MM.1S (cell line): ENCODE results near the gene TCF20.

ENCODE experiments used
- DNase-seq: peaks from one replicate; pipeline ENCODE4 v3.0.0-alpha.2; 2015
- H2AFZ ChIP-seq: fragments of 300-600 bp; sonication (generic); 2 replicates; pipeline ENCODE4 v1.6.0; 2016; ENCODE audit warnings: antibody characterized with exemption, low read length
- H3F3A ChIP-seq: fragments of 300-600 bp; sonication (generic); 2 replicates; pipeline ENCODE4 v1.6.1; 2016; ENCODE audit warnings: mild to moderate bottlenecking, antibody characterized with exemption, low read length, moderate library complexity, mixed read lengths; ENCODE audit not compliant: insufficient read depth
- H3K27ac ChIP-seq: fragments of 300-600 bp; sonication (generic); 2 replicates; pipeline ENCODE4 v1.5.1; 2016; ENCODE audit warnings: mild to moderate bottlenecking, low read length
- H3K27me3 ChIP-seq: fragments of 300-600 bp; sonication (generic); replicated peaks from 2 replicates; pipeline ENCODE4 v1.6.0; 2016; ENCODE audit warnings: low read length; ENCODE audit not compliant: insufficient read depth
- H3K36me3 ChIP-seq: fragments of 300-600 bp; sonication (generic); replicated peaks from 2 replicates; pipeline ENCODE4 v1.6.1; 2016; ENCODE audit warnings: mild to moderate bottlenecking, low read length, mixed read lengths; ENCODE audit not compliant: insufficient read depth
- H3K4me1 ChIP-seq: fragments of 300-600 bp; sonication (generic); 2 replicates; pipeline ENCODE4 v1.6.1; 2016; ENCODE audit warnings: low read length, mixed read lengths
- H3K4me2 ChIP-seq: fragments of 300-600 bp; sonication (generic); 2 replicates; pipeline ENCODE4 v1.6.0; 2016; ENCODE audit warnings: low read depth, low read length
- H3K4me3 ChIP-seq: fragments of 300-600 bp; sonication (generic); 2 replicates; pipeline ENCODE4 v1.5.1; 2016; ENCODE audit warnings: low read length, mixed read lengths
- H3K79me2 ChIP-seq: fragments of 300-600 bp; sonication (generic); 2 replicates; pipeline ENCODE4 v1.6.1; 2016; ENCODE audit warnings: mixed run types, low read length, mixed read lengths
- H3K9ac ChIP-seq: fragments of 300-600 bp; sonication (generic); 2 replicates; pipeline ENCODE4 v1.6.1; 2016; ENCODE audit warnings: low read length, mixed read lengths
- H3K9me2 ChIP-seq: fragments of 300-600 bp; sonication (generic); replicated peaks from 2 replicates; pipeline ENCODE4 v1.6.1; 2016; ENCODE audit warnings: mild to moderate bottlenecking, low read length, mixed read lengths; ENCODE audit not compliant: insufficient read depth
- H3K9me3 ChIP-seq: fragments of 300-600 bp; sonication (generic); replicated peaks from 2 replicates; pipeline ENCODE4 v1.6.1; 2016; ENCODE audit warnings: mild to moderate bottlenecking, low read length, mixed read lengths; ENCODE audit not compliant: insufficient read depth
- H4K20me1 ChIP-seq: fragments of 300-600 bp; sonication (generic); 2 replicates; pipeline ENCODE4 v1.6.1; 2016; ENCODE audit warnings: mild to moderate bottlenecking, low read length, moderate library complexity, mixed read lengths; ENCODE audit not compliant: insufficient read depth
- EZH2 ChIP-seq: fragments of 300-600 bp; sonication (generic); optimal IDR thresholded peaks from 2 replicates; pipeline ENCODE3; 2017; ENCODE audit warnings: low read depth, mild to moderate bottlenecking, antibody characterized with exemption, low read length, mixed read lengths
- EZH2phosphoT487 ChIP-seq: fragments of 300-600 bp; sonication (generic); IDR thresholded peaks from 2 replicates; pipeline ENCODE4 v1.6.1; 2018; ENCODE audit warnings: antibody characterized with exemption, low read length
- TF ChIP-seq, protein P1 (sequence below): fragments of 300-600 bp; sonication (generic); IDR thresholded peaks from 2 replicates; pipeline ENCODE4 v1.5.1; 2016; ENCODE audit warnings: antibody characterized with exemption, low read length, mixed read lengths

TCF20 gene

GRCh38 chr22:42231929-42232328 is 38.5 kb downstream of the TCF20 start:
- H3K9ac ChIP-seq: no peak overlapping the region
- H3K27ac ChIP-seq: no peak overlapping the region
- H3K9me3 ChIP-seq: no peaks in the 10 kb centered on the region
- H3K4me1 ChIP-seq: no peaks in the 10 kb centered on the region
- H3K9me2 ChIP-seq: no peaks in the 10 kb centered on the region
- peaks cover 12% of the 10 kb centered on the region; the same call in 1 of the 2 replicates for H4K20me1 ChIP-seq
- no peak for DNase-seq
- no peak overlapping the region for H3K4me2 ChIP-seq
- TF ChIP-seq EZH2 (no peak), EZH2phosphoT487 (no peak)
- TF ChIP-seq, protein P1, sequence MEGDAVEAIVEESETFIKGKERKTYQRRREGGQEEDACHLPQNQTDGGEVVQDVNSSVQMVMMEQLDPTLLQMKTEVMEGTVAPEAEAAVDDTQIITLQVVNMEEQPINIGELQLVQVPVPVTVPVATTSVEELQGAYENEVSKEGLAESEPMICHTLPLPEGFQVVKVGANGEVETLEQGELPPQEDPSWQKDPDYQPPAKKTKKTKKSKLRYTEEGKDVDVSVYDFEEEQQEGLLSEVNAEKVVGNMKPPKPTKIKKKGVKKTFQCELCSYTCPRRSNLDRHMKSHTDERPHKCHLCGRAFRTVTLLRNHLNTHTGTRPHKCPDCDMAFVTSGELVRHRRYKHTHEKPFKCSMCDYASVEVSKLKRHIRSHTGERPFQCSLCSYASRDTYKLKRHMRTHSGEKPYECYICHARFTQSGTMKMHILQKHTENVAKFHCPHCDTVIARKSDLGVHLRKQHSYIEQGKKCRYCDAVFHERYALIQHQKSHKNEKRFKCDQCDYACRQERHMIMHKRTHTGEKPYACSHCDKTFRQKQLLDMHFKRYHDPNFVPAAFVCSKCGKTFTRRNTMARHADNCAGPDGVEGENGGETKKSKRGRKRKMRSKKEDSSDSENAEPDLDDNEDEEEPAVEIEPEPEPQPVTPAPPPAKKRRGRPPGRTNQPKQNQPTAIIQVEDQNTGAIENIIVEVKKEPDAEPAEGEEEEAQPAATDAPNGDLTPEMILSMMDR: no peak
- no peaks in the 10 kb centered on the region for H3F3A ChIP-seq
- no peak overlapping the region for H2AFZ ChIP-seq
- H3K79me2 ChIP-seq: peaks cover 92% of the 10 kb centered on the region
- H3K27me3 ChIP-seq: no peaks in the 10 kb centered on the region
- no peak overlapping the region for H3K4me3 ChIP-seq
- no peaks in the 10 kb centered on the region for H3K36me3 ChIP-seq

DNA sequence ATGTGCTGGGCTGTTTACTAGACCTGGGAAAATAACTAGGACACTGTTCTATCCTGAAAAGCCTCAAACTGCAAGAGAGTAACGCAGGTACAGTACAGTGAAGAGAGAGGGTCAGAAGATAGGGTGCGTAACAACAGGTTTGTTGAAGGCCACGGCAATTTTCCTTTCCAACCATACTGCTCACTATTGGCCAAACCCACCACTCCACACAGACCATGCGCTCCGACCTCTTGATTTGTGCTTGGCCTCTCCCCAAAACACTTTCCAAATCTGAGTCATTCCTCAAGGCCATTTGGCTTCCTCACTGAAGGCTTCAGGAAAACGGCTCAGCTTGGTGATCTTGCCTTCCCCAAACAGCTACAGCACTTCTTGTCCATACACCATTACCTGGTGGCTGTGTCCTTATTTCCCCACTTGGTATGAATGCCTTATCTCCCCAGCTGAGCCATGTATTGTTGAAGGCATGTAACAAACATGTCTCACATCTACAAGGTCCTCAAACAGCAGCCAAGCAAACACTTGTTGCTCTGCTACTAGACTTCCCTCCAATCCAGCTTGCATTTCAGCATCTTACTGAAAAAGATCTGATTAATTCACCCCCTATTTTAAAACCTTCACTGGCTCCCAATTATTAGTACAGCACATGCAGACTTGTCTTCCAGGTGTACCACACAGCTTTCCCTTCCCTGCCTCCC is 40.9 kb downstream of the TCF20 start:
- Histone ChIP-seq H4K20me1 (peaks cover 12% of the 10 kb centered on the region; the same call in 1 of the 2 replicates), H3K4me2 (no peak overlapping the region)

GRCh38 chr22:42228483-42228882 is 42.0 kb downstream of the TCF20 start:
- H3K9me2 ChIP-seq: no peaks in the 10 kb centered on the region
- TF ChIP-seq EZH2phosphoT487 (no peak), EZH2 (no peak)
- H2AFZ ChIP-seq: no peak overlapping the region
- no peaks in the 10 kb centered on the region for H3K4me1 ChIP-seq
- no peak overlapping the region for H3K27ac ChIP-seq
- H3F3A ChIP-seq: no peaks in the 10 kb centered on the region; the same call in 1 of the 2 replicates
- no peak overlapping the region for H3K4me2 ChIP-seq
- no peaks in the 10 kb centered on the region for H3K9me3 ChIP-seq
- no peaks in the 10 kb centered on the region for H3K36me3 ChIP-seq
- no peaks in the 10 kb centered on the region for H3K27me3 ChIP-seq
- DNase-seq: no peak
- no peak overlapping the region for H3K9ac ChIP-seq
- H4K20me1 ChIP-seq: peaks cover 12% of the 10 kb centered on the region; the same call in 1 of the 2 replicates
- H3K79me2 ChIP-seq: peaks cover 86% of the 10 kb centered on the region
- no peak overlapping the region for H3K4me3 ChIP-seq

More for the DNA sequence above, 40.9 kb downstream of the TCF20 start:
- Histone ChIP-seq H3F3A (no peaks in the 10 kb centered on the region; the same call in 1 of the 2 replicates), H3K4me3 (no peak overlapping the region), H3K9me2 (no peaks in the 10 kb centered on the region), H2AFZ (no peak overlapping the region), H3K79me2 (peaks cover 87% of the 10 kb centered on the region), H3K9ac (no peak overlapping the region), H3K27me3 (no peaks in the 10 kb centered on the region), H3K4me1 (no peaks in the 10 kb centered on the region), H3K36me3 (no peaks in the 10 kb centered on the region), H3K9me3 (no peaks in the 10 kb centered on the region), H3K27ac (no peak overlapping the region)
- no peak for DNase-seq
- TF ChIP-seq, protein P1: no peak
- TF ChIP-seq EZH2phosphoT487 (no peak), EZH2 (no peak)

DNA sequence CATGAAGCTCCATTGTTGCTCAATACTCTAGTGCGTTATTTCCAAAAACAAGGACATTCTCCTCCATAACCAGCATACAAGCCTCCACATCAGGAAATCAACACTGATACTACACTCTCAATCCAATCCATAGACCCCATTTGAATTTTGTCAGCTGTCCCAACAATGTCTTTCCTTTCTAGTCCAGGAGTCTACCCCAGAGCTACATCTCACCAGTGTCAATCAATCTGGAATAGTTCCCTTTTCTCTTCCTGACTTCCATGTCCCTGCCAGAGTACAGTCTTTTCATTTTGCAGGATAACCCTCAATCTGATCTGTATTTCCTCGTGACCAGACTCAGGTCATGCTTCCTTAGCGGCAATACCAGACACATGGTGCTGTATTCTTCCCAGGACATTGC is 43.0 kb downstream of the TCF20 start:
- TF ChIP-seq EZH2phosphoT487: no peak
- TF ChIP-seq, protein P1: no peak
- TF ChIP-seq EZH2: no peak
- H3K9me3 ChIP-seq: no peaks in the 10 kb centered on the region
- peaks cover 86% of the 10 kb centered on the region for H3K79me2 ChIP-seq
- H3F3A ChIP-seq: no peaks in the 10 kb centered on the region; the same call in 1 of the 2 replicates
- H3K4me1 ChIP-seq: no peaks in the 10 kb centered on the region
- H3K27me3 ChIP-seq: no peaks in the 10 kb centered on the region
- no peak overlapping the region for H3K9ac ChIP-seq
- peaks cover 12% of the 10 kb centered on the region; the same call in 1 of the 2 replicates for H4K20me1 ChIP-seq
- H2AFZ ChIP-seq: no peak overlapping the region
- no peak overlapping the region for H3K27ac ChIP-seq
- H3K4me3 ChIP-seq: no peak overlapping the region
- no peak for DNase-seq
- no peaks in the 10 kb centered on the region for H3K36me3 ChIP-seq
- no peaks in the 10 kb centered on the region for H3K9me2 ChIP-seq
- no peak overlapping the region for H3K4me2 ChIP-seq
